Right ventricle myocardium superior (tissue), 1 donor: ENCODE data around the gene FSHB. TPM values are rescaled to one million over a fixed set of nuclear protein-coding genes. Genes with fewer than 3 reads are reported as not detected.
"Not testable (repeated sequence)": the region's sequence is repeated elsewhere in the genome, so short reads cannot be mapped to it uniquely, and the experiment has no call there.

ENCODE experiments used
- ATAC-seq: fragments of 200-7000 bp; cut with Tn5 transposase; one replicate; pipeline ENCODE4 v1.9.1; 2020; ENCODE audit warnings: mild to moderate bottlenecking; ENCODE audit not compliant: poor library complexity
- DNase-seq: peaks from one replicate; pipeline ENCODE4 v3.0.0-alpha.2; 2020
- intact Hi-C: fragments of 100-400 bp; cut with DNase I; formaldehyde crosslinking; loops from one replicate; pipeline ENCODE4 v1.11.2; 2022
- total RNA-seq: library from RNA; stranded (reverse); fragmentation: NEBNext Ultra II Directional; extraction: Animal tissue kit (Norgen Biotek cat#: 25700); gene quantifications from one replicate; pipeline ENCODE4 v1.2.1, GENCODE V29; 2021
- donor health status: DM: no; HTN: yes; CAD: no; lungs with severe emphysema.

The FSHB gene
- total RNA-seq, 1 donor from 2014 or later: not detected

DNA sequence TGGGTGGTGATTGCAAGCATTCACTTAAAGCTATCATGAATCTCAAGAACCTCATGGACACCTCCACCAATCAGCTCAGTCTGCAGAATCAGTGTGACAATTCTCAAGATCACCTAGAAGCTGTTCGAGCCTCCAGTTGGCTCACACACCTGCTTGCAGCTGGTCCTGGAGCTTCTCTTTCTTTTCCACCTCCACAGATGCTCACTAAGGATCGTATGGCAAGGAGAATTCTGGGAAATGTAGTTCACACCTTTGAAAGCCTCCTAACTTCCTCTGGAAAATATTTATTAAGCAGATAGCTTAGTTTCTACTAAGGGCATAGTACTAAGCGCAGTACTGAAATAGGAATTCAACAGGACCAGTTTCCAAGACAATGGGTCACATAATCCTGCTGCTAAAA lies 26.2 kb downstream of the FSHB start:
- ATAC-seq (no peak), DNase-seq (no peak)
- intact Hi-C loops: no loop called here

GRCh38 chr11:30258679-30259078 lies 27.9 kb downstream of the FSHB start:
- no peak for DNase-seq
- intact Hi-C loops: no loop called here
- no peak for ATAC-seq

DNA sequence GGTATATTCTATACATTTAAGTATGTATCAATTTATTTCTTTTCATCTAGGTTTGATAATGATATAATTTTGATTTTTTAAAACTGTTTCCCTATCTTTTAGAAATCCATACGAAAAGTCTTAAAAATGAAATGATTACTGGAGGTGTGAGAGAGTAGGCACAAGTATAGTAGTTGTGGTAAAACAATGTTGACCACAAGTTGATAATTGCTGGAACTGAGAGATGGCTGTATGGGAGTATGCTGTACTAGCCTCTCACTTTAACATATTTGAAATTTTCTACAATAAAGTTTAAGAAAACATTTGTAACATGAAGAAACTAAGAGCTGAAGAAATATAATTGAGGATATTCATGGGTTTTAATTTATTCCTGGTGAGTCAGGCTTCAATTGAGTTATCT lies 30.0 kb downstream of the FSHB start:
- DNase-seq (no peak), ATAC-seq (no peak)
- intact Hi-C loops: no loop called here

DNA sequence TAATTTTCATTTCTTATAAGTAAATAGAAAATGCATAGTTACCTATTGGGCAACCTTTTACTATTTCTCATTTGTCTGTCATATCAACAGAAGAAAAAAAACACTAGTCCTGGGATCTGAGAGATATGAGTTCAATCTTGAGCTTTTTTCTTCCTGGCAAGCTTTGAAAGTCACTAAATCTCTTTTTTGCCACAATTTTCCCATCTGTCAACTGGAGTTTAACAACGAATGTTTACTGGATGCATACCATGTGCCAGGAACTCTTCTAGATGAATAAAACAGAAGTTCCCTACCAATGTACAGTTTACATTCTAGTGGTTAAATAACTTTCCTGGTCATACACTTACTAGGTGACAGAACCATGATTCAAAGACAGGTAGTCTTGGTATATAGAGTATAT lies 31.0 kb downstream of the FSHB start:
- DNase-seq: no peak
- intact Hi-C loops: no loop called here
- ATAC-seq: no peak

DNA sequence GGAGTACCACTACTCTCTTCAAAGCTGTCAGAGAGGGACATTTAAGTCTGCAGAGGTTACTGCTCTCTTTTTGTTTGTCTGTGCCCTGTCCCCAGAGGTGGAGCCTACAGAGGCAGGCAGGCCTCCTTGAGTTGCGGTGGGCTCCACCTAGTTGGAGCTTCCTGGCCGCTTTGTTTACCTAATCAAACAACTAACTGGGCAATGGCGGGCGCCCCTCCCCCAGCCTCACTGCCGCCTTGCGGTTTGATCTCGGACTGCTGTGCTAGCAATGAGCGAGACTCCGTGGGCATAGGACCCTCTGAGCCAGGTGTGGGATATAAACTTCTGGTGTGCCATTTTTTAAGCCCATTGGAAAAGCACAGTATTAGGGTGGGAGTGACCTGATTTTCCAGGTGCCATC lies 37.8 kb downstream of the FSHB start:
- DNase-seq, intact Hi-C loops, ATAC-seq: not testable (repeated sequence)

GRCh38 chr11:30270671-30271070 lies 39.9 kb downstream of the FSHB start:
- intact Hi-C loops: no loop called here
- ATAC-seq (no peak), DNase-seq (no peak)

- no peak for DNase-seq
- intact Hi-C loops: no loop called here
- ATAC-seq: no peak
Observed at GRCh38 chr11:30277176-30277575, 46.4 kb downstream of the FSHB start.

- no peak for DNase-seq
- no peak for ATAC-seq
- intact Hi-C loops: no loop called here
Observed at GRCh38 chr11:30279796-30280195, 49.0 kb downstream of the FSHB start.

DNA sequence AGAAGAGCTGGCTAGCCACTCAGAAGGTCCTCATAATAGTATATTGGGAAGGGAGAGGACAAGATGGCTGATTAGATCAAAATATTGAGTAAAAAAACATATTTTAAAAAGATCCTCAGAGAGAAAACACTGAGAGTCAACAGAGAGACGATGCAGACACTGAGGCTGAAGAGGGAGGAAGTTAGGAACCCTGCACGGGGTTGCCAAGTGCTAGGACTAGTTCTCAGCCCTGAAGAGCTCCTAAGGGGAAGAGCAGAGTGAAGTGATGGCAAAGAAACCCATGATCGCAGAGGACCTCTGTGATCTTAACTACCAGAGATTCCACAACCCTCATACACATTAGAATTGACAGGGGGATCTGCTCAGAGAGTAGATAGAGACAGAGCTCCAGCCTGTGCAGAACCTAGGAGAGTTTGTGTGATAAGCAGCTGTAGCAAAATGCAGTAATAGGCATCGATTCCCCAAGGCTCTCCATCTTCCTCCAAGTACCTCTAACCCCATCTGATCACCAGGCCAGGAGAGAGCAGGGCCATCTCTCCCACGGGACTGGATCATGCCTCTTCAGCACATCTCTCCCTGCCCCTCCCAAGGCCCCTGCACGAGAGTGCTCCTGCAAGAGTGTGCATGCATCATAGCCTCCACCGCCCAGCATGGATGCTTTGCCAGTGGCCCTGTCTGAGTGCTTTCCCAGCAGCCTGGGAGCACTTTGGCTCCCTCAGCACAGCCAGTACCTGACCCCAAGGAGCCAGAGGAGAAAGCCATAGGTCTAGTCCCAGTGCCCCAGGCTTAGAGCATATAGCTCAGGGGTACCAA lies 50.9 kb downstream of the FSHB start:
- no peak for DNase-seq
- no peak for ATAC-seq
- intact Hi-C loops: no loop called here

DNA sequence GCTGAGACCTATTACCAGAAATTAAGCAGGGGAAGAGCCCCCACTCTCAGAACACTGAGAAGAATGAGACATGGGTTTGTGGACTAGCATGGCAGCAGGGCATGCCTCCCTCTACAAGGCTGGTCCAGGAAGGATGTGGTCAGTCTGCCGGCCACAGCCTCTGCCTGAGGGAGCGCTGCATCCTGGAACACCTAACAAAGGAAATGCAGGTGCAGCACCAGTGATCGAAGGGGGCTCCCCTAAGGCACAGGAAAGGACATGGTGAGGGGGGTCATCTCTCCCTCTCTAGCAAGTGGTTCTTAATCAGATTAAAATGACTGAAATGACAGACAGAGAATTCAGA lies 51.4 kb downstream of the FSHB start:
- intact Hi-C loops: no loop called here
- ATAC-seq (no peak), DNase-seq (no peak)

Other genes starting within 250 kb of the FSHB start
- gene KCNA4, start 214.0 kb upstream of the FSHB start, total RNA-seq: 2.1 TPM
- gene ARL14EP, start 92.1 kb downstream of the FSHB start, total RNA-seq: 35.5 TPM